ENCODE data around the gene TMEM135.
"Not testable (repeated sequence)": the region's sequence is repeated elsewhere in the genome, so short reads cannot be mapped to it uniquely, and the experiment has no call there.

Gene TMEM135

GRCh38 chr11:87002918-87003317 is 34.8 kb upstream of the TMEM135 start:
- H3F3A ChIP-seq (ENCODE audit: control insufficient read depth, insufficient read depth): no peaks in the 10 kb centered on the region
- no peaks in the 10 kb centered on the region for H3K36me3 ChIP-seq (ENCODE audit: control insufficient read depth, low read length)
- H3K27ac ChIP-seq (ENCODE audit: low read depth, low read length): no peak overlapping the region
- no peaks in the 10 kb centered on the region for H3K4me1 ChIP-seq (ENCODE audit: control insufficient read depth, low read length)
- no peak overlapping the region for H3K4me3 ChIP-seq (ENCODE audit: low read length)
- no peak for TF ChIP-seq EZH2phosphoT487 (IDR thresholded peaks at IDR 0.05; ENCODE audit: borderline replicate concordance, low read length)
- TF ChIP-seq CTCF (IDR thresholded peaks at IDR 0.05; ENCODE audit: low read depth, low read length, poor library complexity, severe bottlenecking): no peak
- H4K20me1 ChIP-seq (ENCODE audit: control insufficient read depth, insufficient read depth, low read depth, low read length): no peaks in the 10 kb centered on the region
- no peaks in the 10 kb centered on the region for H3K79me2 ChIP-seq (ENCODE audit: control insufficient read depth, low read length)
- H3K27me3 ChIP-seq (ENCODE audit: control insufficient read depth, low read length): no peaks in the 10 kb centered on the region
- H3K4me2 ChIP-seq (ENCODE audit: low read length): no peak overlapping the region
- no peaks in the 10 kb centered on the region for H3K9me2 ChIP-seq (replicated peaks; ENCODE audit: control insufficient read depth, low read length)
- no peaks in the 10 kb centered on the region for H3K9me3 ChIP-seq (ENCODE audit: control insufficient read depth, insufficient read depth, low read length)

GRCh38 chr11:87004281-87004680 is 33.5 kb upstream of the TMEM135 start:
- H3K4me3 ChIP-seq (ENCODE audit: low read length); H3K27me3 ChIP-seq (ENCODE audit: control insufficient read depth, low read length); H3K4me1 ChIP-seq (ENCODE audit: control insufficient read depth, low read length); H3K9me3 ChIP-seq (ENCODE audit: control insufficient read depth, insufficient read depth, low read length); H4K20me1 ChIP-seq (ENCODE audit: control insufficient read depth, insufficient read depth, low read depth, low read length); H3F3A ChIP-seq (ENCODE audit: control insufficient read depth, insufficient read depth); H3K36me3 ChIP-seq (ENCODE audit: control insufficient read depth, low read length); H3K9me2 ChIP-seq (replicated peaks; ENCODE audit: control insufficient read depth, low read length); H3K4me2 ChIP-seq (ENCODE audit: low read length); H3K27ac ChIP-seq (ENCODE audit: low read depth, low read length); H3K79me2 ChIP-seq (ENCODE audit: control insufficient read depth, low read length): not testable (repeated sequence)

- H3K27me3 ChIP-seq (ENCODE audit: control insufficient read depth, low read length): no peaks in the 10 kb centered on the region
- no peaks in the 10 kb centered on the region for H3K79me2 ChIP-seq (ENCODE audit: control insufficient read depth, low read length)
- TF ChIP-seq EZH2phosphoT487 (IDR thresholded peaks at IDR 0.05; ENCODE audit: borderline replicate concordance, low read length): no peak
- TF ChIP-seq CTCF (IDR thresholded peaks at IDR 0.05; ENCODE audit: low read depth, low read length, poor library complexity, severe bottlenecking): no peak
- H3K27ac ChIP-seq (ENCODE audit: low read depth, low read length): no peak overlapping the region
- H3K4me1 ChIP-seq (ENCODE audit: control insufficient read depth, low read length): no peaks in the 10 kb centered on the region
- H4K20me1 ChIP-seq (ENCODE audit: control insufficient read depth, insufficient read depth, low read depth, low read length): no peaks in the 10 kb centered on the region
- H3K4me2 ChIP-seq (ENCODE audit: low read length): no peak overlapping the region
- H3F3A ChIP-seq (ENCODE audit: control insufficient read depth, insufficient read depth): no peaks in the 10 kb centered on the region
- H3K9me2 ChIP-seq (replicated peaks; ENCODE audit: control insufficient read depth, low read length): no peaks in the 10 kb centered on the region
- no peak overlapping the region for H3K4me3 ChIP-seq (ENCODE audit: low read length)
- no peaks in the 10 kb centered on the region for H3K36me3 ChIP-seq (ENCODE audit: control insufficient read depth, low read length)
- no peaks in the 10 kb centered on the region for H3K9me3 ChIP-seq (ENCODE audit: control insufficient read depth, insufficient read depth, low read length)
Measured at GRCh38 chr11:87005569-87005921, 32.2 kb upstream of the TMEM135 start.

- no peak overlapping the region for H3K27ac ChIP-seq (ENCODE audit: low read depth, low read length)
- H3F3A ChIP-seq (ENCODE audit: control insufficient read depth, insufficient read depth): no peaks in the 10 kb centered on the region
- H3K36me3 ChIP-seq (ENCODE audit: control insufficient read depth, low read length): no peaks in the 10 kb centered on the region
- H3K79me2 ChIP-seq (ENCODE audit: control insufficient read depth, low read length): no peaks in the 10 kb centered on the region
- no peak overlapping the region for H3K4me2 ChIP-seq (ENCODE audit: low read length)
- TF ChIP-seq EZH2phosphoT487 (IDR thresholded peaks at IDR 0.05; ENCODE audit: borderline replicate concordance, low read length) (no peak), CTCF (IDR thresholded peaks at IDR 0.05; ENCODE audit: low read depth, low read length, poor library complexity, severe bottlenecking) (no peak)
- no peak overlapping the region for H3K4me3 ChIP-seq (ENCODE audit: low read length)
- H3K4me1 ChIP-seq (ENCODE audit: control insufficient read depth, low read length): no peaks in the 10 kb centered on the region
- H3K9me2 ChIP-seq (replicated peaks; ENCODE audit: control insufficient read depth, low read length): no peaks in the 10 kb centered on the region
- H3K9me3 ChIP-seq (ENCODE audit: control insufficient read depth, insufficient read depth, low read length): no peaks in the 10 kb centered on the region
- H3K27me3 ChIP-seq (ENCODE audit: control insufficient read depth, low read length): no peaks in the 10 kb centered on the region
- no peaks in the 10 kb centered on the region for H4K20me1 ChIP-seq (ENCODE audit: control insufficient read depth, insufficient read depth, low read depth, low read length)
Measured at GRCh38 chr11:87006035-87006434, 31.7 kb upstream of the TMEM135 start.
